ENCODE data around the gene NR3C1.
"Not testable (repeated sequence)": the region's sequence is repeated elsewhere in the genome, so short reads cannot be mapped to it uniquely, and the experiment has no call there.

The NR3C1 gene

GRCh38 chr5:143334380-143334779, 69.1 kb downstream of the NR3C1 start:
- H2BK5ac ChIP-seq (ENCODE audit: low read depth, low read length, poor library complexity, severe bottlenecking); H3K27me3 ChIP-seq (ENCODE audit: control insufficient read depth in 1 of 2, insufficient read depth in 1 of 2, low read length in 2 of 2); H4K8ac ChIP-seq (ENCODE audit: low read length); H3K4me2 ChIP-seq (ENCODE audit: low read length, poor library complexity, severe bottlenecking); H4K91ac ChIP-seq (ENCODE audit: low read length); H3K9ac ChIP-seq (ENCODE audit: low read length); H3K18ac ChIP-seq (ENCODE audit: low read depth in 1 of 2, low read length in 2 of 2); H3K9me3 ChIP-seq (ENCODE audit: control insufficient read depth, low read length); H3K4ac ChIP-seq (ENCODE audit: low read depth in 1 of 2, low read length in 2 of 2); H3K4me3 ChIP-seq (ENCODE audit: insufficient read depth in 1 of 2, low read depth in 1 of 2, low read length in 2 of 2); H2BK120ac ChIP-seq (ENCODE audit: low read depth, low read length); H3K27ac ChIP-seq (ENCODE audit: low read length, poor library complexity, severe bottlenecking); H3K14ac ChIP-seq (ENCODE audit: low read length in 2 of 2); H3K79me1 ChIP-seq (replicated peaks; ENCODE audit: low read length, poor library complexity, severe bottlenecking); H2BK12ac ChIP-seq (ENCODE audit: low read length in 2 of 2); H2AFZ ChIP-seq (ENCODE audit: low read depth, low read length); H2BK15ac ChIP-seq (ENCODE audit: low read depth, poor library complexity, severe bottlenecking); DNase-seq; H2AK5ac ChIP-seq (ENCODE audit: low read length, severe bottlenecking); H3K4me1 ChIP-seq (ENCODE audit: control insufficient read depth, insufficient read depth, low read depth, low read length); H3K23ac ChIP-seq (ENCODE audit: low read length in 2 of 2): not testable (repeated sequence)
- WGBS = 87% methylated on average over 3 of the region's 3 CpGs
- peaks cover 0 to 18% of the 10 kb centered on the region in 2 experiments for H3K36me3 ChIP-seq (ENCODE audit: control insufficient read depth in 1 of 2, insufficient read depth in 2 of 2, low read depth in 1 of 2, low read length in 2 of 2)

GRCh38 chr5:143331956-143332355, 71.5 kb downstream of the NR3C1 start:
- no peak for DNase-seq
- H3K27ac ChIP-seq (ENCODE audit: low read length, poor library complexity, severe bottlenecking) = no peak overlapping the region
- no peak overlapping the region for H3K4me3 ChIP-seq (ENCODE audit: insufficient read depth in 1 of 2, low read depth in 1 of 2, low read length in 2 of 2)
- H2AFZ ChIP-seq (ENCODE audit: low read depth, low read length) = no peak overlapping the region
- H3K23ac ChIP-seq (ENCODE audit: low read length in 2 of 2) = no peak overlapping the region
- H3K9ac ChIP-seq (ENCODE audit: low read length) = no peak overlapping the region
- no peak overlapping the region for H2BK5ac ChIP-seq (ENCODE audit: low read depth, low read length, poor library complexity, severe bottlenecking)
- peaks cover 4% of the 10 kb centered on the region for H3K4me1 ChIP-seq (ENCODE audit: control insufficient read depth, insufficient read depth, low read depth, low read length)
- no peak overlapping the region for H3K4me2 ChIP-seq (ENCODE audit: low read length, poor library complexity, severe bottlenecking)
- no peak overlapping the region for H2BK12ac ChIP-seq (ENCODE audit: low read length in 2 of 2)
- H3K27me3 ChIP-seq (ENCODE audit: control insufficient read depth in 1 of 2, insufficient read depth in 1 of 2, low read length in 2 of 2) = no peaks in the 10 kb centered on the region
- H3K4ac ChIP-seq (ENCODE audit: low read depth in 1 of 2, low read length in 2 of 2) = no peak overlapping the region
- no peak overlapping the region for H4K8ac ChIP-seq (ENCODE audit: low read length)
- no peaks in the 10 kb centered on the region for H3K9me3 ChIP-seq (ENCODE audit: control insufficient read depth, low read length)
- H3K14ac ChIP-seq (ENCODE audit: low read length in 2 of 2) = no peak overlapping the region
- no peak overlapping the region for H2BK120ac ChIP-seq (ENCODE audit: low read depth, low read length)
- no peak overlapping the region for H2AK5ac ChIP-seq (ENCODE audit: low read length, severe bottlenecking)
- peaks cover 23% of the 10 kb centered on the region for H3K79me1 ChIP-seq (replicated peaks; ENCODE audit: low read length, poor library complexity, severe bottlenecking)
- no CpG with 5 or more reads among the region's 1 CpG for WGBS
- no peak overlapping the region for H4K91ac ChIP-seq (ENCODE audit: low read length)
- H2BK15ac ChIP-seq (ENCODE audit: low read depth, poor library complexity, severe bottlenecking) = no peak overlapping the region
- peaks cover 0 to 6% of the 10 kb centered on the region in 2 experiments for H3K36me3 ChIP-seq (ENCODE audit: control insufficient read depth in 1 of 2, insufficient read depth in 2 of 2, low read depth in 1 of 2, low read length in 2 of 2)
- H3K18ac ChIP-seq (ENCODE audit: low read depth in 1 of 2, low read length in 2 of 2) = no peak overlapping the region

- no peak overlapping the region for H3K14ac ChIP-seq (ENCODE audit: low read length in 2 of 2)
- no peak overlapping the region for H4K91ac ChIP-seq (ENCODE audit: low read length)
- H3K9ac ChIP-seq (ENCODE audit: low read length) = peak overlapping the region; percentile 63
- H2BK5ac ChIP-seq (ENCODE audit: low read depth, low read length, poor library complexity, severe bottlenecking) = no peak overlapping the region
- H3K9me3 ChIP-seq (ENCODE audit: control insufficient read depth, low read length) = no peaks in the 10 kb centered on the region
- no peak for DNase-seq
- peaks cover 23% of the 10 kb centered on the region for H3K79me1 ChIP-seq (replicated peaks; ENCODE audit: low read length, poor library complexity, severe bottlenecking)
- no peak overlapping the region for H3K18ac ChIP-seq (ENCODE audit: low read depth in 1 of 2, low read length in 2 of 2)
- H3K4me1 ChIP-seq (ENCODE audit: control insufficient read depth, insufficient read depth, low read depth, low read length) = peaks cover 4% of the 10 kb centered on the region
- no peak overlapping the region for H2BK120ac ChIP-seq (ENCODE audit: low read depth, low read length)
- H3K4me3 ChIP-seq (ENCODE audit: insufficient read depth in 1 of 2, low read depth in 1 of 2, low read length in 2 of 2) = peak overlapping the region in 1 of 2 experiments; percentile 17
- H2BK15ac ChIP-seq (ENCODE audit: low read depth, poor library complexity, severe bottlenecking) = no peak overlapping the region
- H2AK5ac ChIP-seq (ENCODE audit: low read length, severe bottlenecking) = no peak overlapping the region
- WGBS = no CpG with 5 or more reads among the region's 2 CpGs
- H3K27me3 ChIP-seq (ENCODE audit: control insufficient read depth in 1 of 2, insufficient read depth in 1 of 2, low read length in 2 of 2) = no peaks in the 10 kb centered on the region
- no peak overlapping the region for H3K27ac ChIP-seq (ENCODE audit: low read length, poor library complexity, severe bottlenecking)
- H2BK12ac ChIP-seq (ENCODE audit: low read length in 2 of 2) = no peak overlapping the region
- no peak overlapping the region for H4K8ac ChIP-seq (ENCODE audit: low read length)
- H3K23ac ChIP-seq (ENCODE audit: low read length in 2 of 2) = no peak overlapping the region
- no peak overlapping the region for H3K4me2 ChIP-seq (ENCODE audit: low read length, poor library complexity, severe bottlenecking)
- no peak overlapping the region for H3K4ac ChIP-seq (ENCODE audit: low read depth in 1 of 2, low read length in 2 of 2)
- H3K36me3 ChIP-seq (ENCODE audit: control insufficient read depth in 1 of 2, insufficient read depth in 2 of 2, low read depth in 1 of 2, low read length in 2 of 2) = peaks cover 0 to 6% of the 10 kb centered on the region in 2 experiments
- no peak overlapping the region for H2AFZ ChIP-seq (ENCODE audit: low read depth, low read length)
Observed at GRCh38 chr5:143329843-143330242, 73.6 kb downstream of the NR3C1 start.

- Histone ChIP-seq H3K36me3 (ENCODE audit: control insufficient read depth in 1 of 2, insufficient read depth in 2 of 2, low read depth in 1 of 2, low read length in 2 of 2) (peaks cover 0 to 9% of the 10 kb centered on the region in 2 experiments), H3K27me3 (ENCODE audit: control insufficient read depth in 1 of 2, insufficient read depth in 1 of 2, low read length in 2 of 2) (no peaks in the 10 kb centered on the region), H2BK5ac (ENCODE audit: low read depth, low read length, poor library complexity, severe bottlenecking) (no peak overlapping the region), H3K4me2 (ENCODE audit: low read length, poor library complexity, severe bottlenecking) (no peak overlapping the region), H2BK15ac (ENCODE audit: low read depth, poor library complexity, severe bottlenecking) (no peak overlapping the region), H3K14ac (ENCODE audit: low read length in 2 of 2) (no peak overlapping the region), H2AK5ac (ENCODE audit: low read length, severe bottlenecking) (no peak overlapping the region), H2AFZ (ENCODE audit: low read depth, low read length) (no peak overlapping the region), H3K4me1 (ENCODE audit: control insufficient read depth, insufficient read depth, low read depth, low read length) (peaks cover 4% of the 10 kb centered on the region), H3K18ac (ENCODE audit: low read depth in 1 of 2, low read length in 2 of 2) (peak overlapping the region in 1 of 2 experiments; percentile 21), H3K9ac (ENCODE audit: low read length) (no peak overlapping the region), H3K9me3 (ENCODE audit: control insufficient read depth, low read length) (no peaks in the 10 kb centered on the region), H2BK12ac (ENCODE audit: low read length in 2 of 2) (no peak overlapping the region), H3K79me1 (replicated peaks; ENCODE audit: low read length, poor library complexity, severe bottlenecking) (peaks cover 30% of the 10 kb centered on the region), H2BK120ac (ENCODE audit: low read depth, low read length) (no peak overlapping the region), H3K4me3 (ENCODE audit: insufficient read depth in 1 of 2, low read depth in 1 of 2, low read length in 2 of 2) (no peak overlapping the region), H3K27ac (ENCODE audit: low read length, poor library complexity, severe bottlenecking) (no peak overlapping the region), H3K23ac (ENCODE audit: low read length in 2 of 2) (no peak overlapping the region), H3K4ac (ENCODE audit: low read depth in 1 of 2, low read length in 2 of 2) (no peak overlapping the region), H4K91ac (ENCODE audit: low read length) (no peak overlapping the region), H4K8ac (ENCODE audit: low read length) (no peak overlapping the region)
- 88% methylated on average over 5 of the region's 5 CpGs for WGBS
- no peak for DNase-seq
Observed at GRCh38 chr5:143328589-143329220, 74.8 kb downstream of the NR3C1 start.

Data from mesenchymal stem cell (in vitro differentiated cells and primary cell).